PFSK-1 (cell line): ENCODE results near the gene MCRS1.

Source experiments
- FOXP2 ChIP-seq: optimal IDR thresholded peaks from 2 replicates; pipeline ENCODE3; 2011; ENCODE audit warnings: borderline replicate concordance, control low read depth, inconsistent platforms; ENCODE audit not compliant: insufficient read depth; ENCODE audit errors: extremely low read length, extremely low read depth
- POLR2AphosphoS5 ChIP-seq: IDR thresholded peaks from 2 replicates; pipeline ENCODE4 v1.6.1; 2012; ENCODE audit warnings: low read depth, mild to moderate bottlenecking, control low read depth, low read length, moderate library complexity
- SIN3A ChIP-seq: IDR thresholded peaks from 2 replicates; pipeline ENCODE4 v1.6.1; 2012; ENCODE audit warnings: mild to moderate bottlenecking, low read length, moderate library complexity, borderline replicate concordance; ENCODE audit not compliant: insufficient read depth
- TAF1 ChIP-seq: IDR thresholded peaks from 2 replicates; pipeline ENCODE4 v1.6.1; 2012; ENCODE audit warnings: low read length, control low read depth, borderline replicate concordance; ENCODE audit not compliant: insufficient read depth
- TF ChIP-seq, protein P1 (sequence below), 2 experiments: IDR thresholded peaks; 2 replicates each; pipeline versions ENCODE4 v1.6.1 to v1.8.0; 2011 to 2012; ENCODE audit warnings: low read depth in 2 of 2, low read length in 2 of 2, control low read depth in 1 of 2, inconsistent platforms in 1 of 2, mild to moderate bottlenecking in 1 of 2, moderate library complexity in 1 of 2; ENCODE audit not compliant: insufficient read depth in 1 of 2

MCRS1 gene

DNA sequence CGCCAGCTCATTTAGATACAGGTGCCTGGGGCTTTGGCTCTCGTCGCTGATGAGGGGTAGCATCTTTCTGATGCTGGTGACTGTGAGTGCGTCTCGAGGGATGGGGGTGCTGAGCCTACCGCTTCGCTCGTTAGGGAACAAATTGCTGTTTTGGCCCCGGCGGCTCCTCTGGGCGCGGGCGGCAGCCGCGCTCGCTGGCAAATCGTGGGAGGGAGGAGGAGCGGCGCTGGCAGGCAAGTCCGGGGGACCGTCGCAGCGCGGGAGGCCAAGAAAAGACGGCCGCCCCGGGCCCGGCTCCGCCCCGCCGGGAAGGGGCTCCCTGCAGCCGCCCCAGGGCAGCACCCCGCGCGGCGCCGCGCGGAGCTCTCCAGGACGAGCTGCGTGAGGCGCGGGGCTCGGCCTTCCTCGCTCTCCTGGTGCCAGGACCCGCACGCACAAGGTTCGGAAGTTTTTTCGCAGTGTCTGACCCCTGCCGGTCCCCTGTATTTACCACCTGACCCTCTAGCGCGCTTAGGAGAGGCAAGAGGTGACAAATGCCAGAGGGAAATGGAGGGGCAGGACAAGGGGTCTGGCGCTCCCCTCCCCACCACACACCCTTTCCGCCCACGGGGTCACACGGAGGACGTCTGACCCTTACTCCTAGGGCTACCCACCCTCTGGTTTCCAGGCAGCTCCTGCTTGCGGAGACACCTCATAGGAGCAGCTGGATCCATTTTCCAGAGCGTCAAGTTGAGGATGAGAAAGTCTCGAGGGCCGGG is 30.0 kb downstream of the MCRS1 start:
- TF ChIP-seq POLR2AphosphoS5 (no peak), SIN3A (no peak), TAF1 (no peak), FOXP2 (no peak)
- TF ChIP-seq, protein P1, sequence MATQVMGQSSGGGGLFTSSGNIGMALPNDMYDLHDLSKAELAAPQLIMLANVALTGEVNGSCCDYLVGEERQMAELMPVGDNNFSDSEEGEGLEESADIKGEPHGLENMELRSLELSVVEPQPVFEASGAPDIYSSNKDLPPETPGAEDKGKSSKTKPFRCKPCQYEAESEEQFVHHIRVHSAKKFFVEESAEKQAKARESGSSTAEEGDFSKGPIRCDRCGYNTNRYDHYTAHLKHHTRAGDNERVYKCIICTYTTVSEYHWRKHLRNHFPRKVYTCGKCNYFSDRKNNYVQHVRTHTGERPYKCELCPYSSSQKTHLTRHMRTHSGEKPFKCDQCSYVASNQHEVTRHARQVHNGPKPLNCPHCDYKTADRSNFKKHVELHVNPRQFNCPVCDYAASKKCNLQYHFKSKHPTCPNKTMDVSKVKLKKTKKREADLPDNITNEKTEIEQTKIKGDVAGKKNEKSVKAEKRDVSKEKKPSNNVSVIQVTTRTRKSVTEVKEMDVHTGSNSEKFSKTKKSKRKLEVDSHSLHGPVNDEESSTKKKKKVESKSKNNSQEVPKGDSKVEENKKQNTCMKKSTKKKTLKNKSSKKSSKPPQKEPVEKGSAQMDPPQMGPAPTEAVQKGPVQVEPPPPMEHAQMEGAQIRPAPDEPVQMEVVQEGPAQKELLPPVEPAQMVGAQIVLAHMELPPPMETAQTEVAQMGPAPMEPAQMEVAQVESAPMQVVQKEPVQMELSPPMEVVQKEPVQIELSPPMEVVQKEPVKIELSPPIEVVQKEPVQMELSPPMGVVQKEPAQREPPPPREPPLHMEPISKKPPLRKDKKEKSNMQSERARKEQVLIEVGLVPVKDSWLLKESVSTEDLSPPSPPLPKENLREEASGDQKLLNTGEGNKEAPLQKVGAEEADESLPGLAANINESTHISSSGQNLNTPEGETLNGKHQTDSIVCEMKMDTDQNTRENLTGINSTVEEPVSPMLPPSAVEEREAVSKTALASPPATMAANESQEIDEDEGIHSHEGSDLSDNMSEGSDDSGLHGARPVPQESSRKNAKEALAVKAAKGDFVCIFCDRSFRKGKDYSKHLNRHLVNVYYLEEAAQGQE (IDR thresholded peaks at IDR 0.05; ENCODE audit: insufficient read depth in 1 of 2, low read depth in 2 of 2, low read length in 2 of 2), result no peak

DNA sequence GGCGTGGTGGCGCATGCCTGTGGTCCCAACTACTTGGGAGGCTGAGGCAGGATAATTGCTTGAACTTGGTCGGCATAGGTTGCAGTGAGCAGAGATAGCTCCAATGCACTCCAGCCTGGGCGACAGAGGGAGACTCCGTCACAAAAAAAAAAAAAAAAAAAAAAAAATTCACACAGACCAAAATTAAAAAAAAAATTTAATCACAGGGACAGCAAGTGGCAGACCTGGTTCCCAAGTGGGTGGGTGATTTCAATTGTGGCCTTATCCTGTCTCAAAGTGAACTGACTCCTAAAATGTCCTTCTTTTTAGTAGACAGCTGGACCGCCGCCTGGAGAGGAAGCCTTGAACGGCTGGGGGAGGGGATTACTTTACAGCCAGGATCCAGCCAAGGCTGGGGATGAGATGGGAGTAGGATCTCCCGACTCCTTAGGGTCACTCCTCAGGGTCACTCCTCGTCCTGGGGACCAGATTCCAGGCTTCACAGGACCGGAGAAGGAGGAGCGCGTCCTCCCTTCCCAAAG is 30.7 kb downstream of the MCRS1 start:
- TF ChIP-seq, protein P1 (IDR thresholded peaks at IDR 0.05; ENCODE audit: insufficient read depth in 1 of 2, low read depth in 2 of 2, low read length in 2 of 2), result no peak
- TF ChIP-seq SIN3A (no peak), POLR2AphosphoS5 (no peak), FOXP2 (no peak), TAF1 (no peak)

DNA sequence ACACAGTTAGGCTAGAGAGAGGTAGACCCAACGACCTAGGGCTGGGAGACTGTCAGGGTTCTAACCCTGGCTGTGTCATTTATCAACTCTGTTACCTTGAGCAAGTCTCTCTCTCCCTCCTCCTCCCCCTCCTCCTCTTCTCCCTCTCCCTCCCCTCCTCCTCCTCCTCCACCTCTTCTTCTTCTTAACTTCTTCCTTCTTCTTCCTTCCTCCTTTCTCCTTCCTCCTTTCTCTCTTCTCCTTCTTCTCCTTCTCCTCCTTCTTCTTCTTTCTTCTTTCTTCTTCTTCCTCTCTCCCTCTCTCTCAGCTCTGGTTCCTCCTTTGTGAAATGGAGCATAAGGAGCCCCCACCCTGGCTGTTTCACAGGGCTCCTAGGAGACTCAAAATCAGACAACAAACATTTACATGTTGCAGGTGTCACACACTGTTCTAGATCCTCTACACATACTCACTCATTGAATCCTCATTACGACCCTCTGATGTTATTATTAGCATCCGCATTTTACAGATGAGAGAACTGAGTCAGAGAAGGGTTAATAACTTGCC is 31.3 kb downstream of the MCRS1 start:
- TF ChIP-seq SIN3A (no peak), FOXP2 (no peak), TAF1 (no peak), POLR2AphosphoS5 (no peak)
- TF ChIP-seq, protein P1 (IDR thresholded peaks at IDR 0.05; ENCODE audit: insufficient read depth in 1 of 2, low read depth in 2 of 2, low read length in 2 of 2), result no peak

DNA sequence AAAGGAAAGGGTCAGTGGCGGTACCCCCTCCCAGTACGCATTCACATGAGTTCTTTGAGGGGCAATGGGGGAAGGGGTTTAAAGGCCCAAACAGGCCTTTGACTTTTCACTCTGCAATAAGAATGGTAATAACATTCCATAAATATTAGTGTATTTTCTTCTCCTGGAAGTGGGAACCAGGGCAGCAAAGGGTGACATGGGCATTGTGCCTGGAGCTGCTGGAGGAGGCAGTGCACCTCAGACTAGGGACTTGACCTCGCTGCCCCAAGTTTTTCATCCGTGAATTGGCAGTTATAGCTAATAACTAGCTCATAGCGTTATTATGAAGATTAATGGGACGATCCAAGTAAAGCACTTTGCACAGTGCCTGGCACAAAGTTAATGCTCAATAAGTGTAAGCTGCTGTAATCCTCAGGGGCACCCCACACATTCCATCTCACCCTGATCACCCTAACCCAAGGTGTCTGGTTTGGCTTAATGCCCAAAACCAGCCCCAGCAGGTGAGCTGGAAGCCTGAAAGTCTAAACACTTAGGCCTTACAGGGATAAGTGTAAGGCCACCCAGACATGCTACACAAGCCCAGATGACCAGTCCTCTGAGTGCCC is 31.9 kb downstream of the MCRS1 start:
- TF ChIP-seq SIN3A (no peak), FOXP2 (no peak), POLR2AphosphoS5 (no peak), TAF1 (no peak)
- TF ChIP-seq, protein P1 (IDR thresholded peaks at IDR 0.05; ENCODE audit: insufficient read depth in 1 of 2, low read depth in 2 of 2, low read length in 2 of 2), result no peak
